Activated naive CD8-positive, alpha-beta T cell treated with anti-CD3 and anti-CD28 coated beads for 36 hours (primary cell): Measurements from ENCODE around the gene ZFPM1. TPM values are rescaled to one million over a fixed set of nuclear protein-coding genes. Genes with fewer than 3 reads are reported as not detected.

Experiments
- DNase-seq: peaks from one replicate; pipeline ENCODE4 v3.0.0; 2021
- H3K27ac Mint-ChIP-seq: one replicate; pipeline ENCODE4 v1.8.0; 2022; ENCODE audit warnings: mild to moderate bottlenecking, moderate library complexity, mixed read lengths
- H3K27me3 Mint-ChIP-seq: one replicate; pipeline ENCODE4 v1.8.0; 2022; ENCODE audit warnings: mild to moderate bottlenecking, mixed read lengths
- H3K36me3 Mint-ChIP-seq: one replicate; pipeline ENCODE4 v1.8.0; 2021; ENCODE audit warnings: mild to moderate bottlenecking, mixed read lengths
- H3K4me1 Mint-ChIP-seq: one replicate; pipeline ENCODE4 v1.8.0; 2021; ENCODE audit warnings: mixed read lengths
- H3K4me3 Mint-ChIP-seq: one replicate; pipeline ENCODE4 v1.8.0; 2022; ENCODE audit warnings: mild to moderate bottlenecking, moderate library complexity, mixed read lengths
- H3K9me3 Mint-ChIP-seq: one replicate; pipeline ENCODE4 v1.8.0; 2022; ENCODE audit warnings: mixed read lengths
- total RNA-seq, 2 experiments: library from RNA; stranded (reverse); gene quantifications; one replicate each; pipeline ENCODE4 v1.2.3, GENCODE V29; 2021

Gene ZFPM1
- total RNA-seq, 2 experiments from 2014 or later, result 6.7 to 6.9 TPM

DNA sequence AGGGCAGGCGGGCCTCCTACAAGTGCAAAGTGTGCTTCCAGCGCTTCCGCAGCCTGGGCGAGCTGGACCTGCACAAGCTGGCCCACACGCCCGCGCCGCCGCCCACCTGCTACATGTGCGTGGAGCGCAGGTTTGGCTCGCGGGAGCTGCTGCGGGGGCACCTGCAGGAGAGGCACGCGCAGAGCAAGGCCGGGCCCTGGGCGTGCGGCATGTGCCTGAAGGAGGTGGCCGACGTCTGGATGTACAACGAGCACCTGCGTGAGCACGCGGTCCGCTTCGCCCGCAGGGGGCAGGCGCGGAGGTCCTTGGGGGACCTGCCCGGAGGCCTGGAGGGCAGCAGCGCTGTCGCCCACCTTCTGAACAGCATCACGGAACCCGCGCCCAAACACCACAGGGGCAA is 16.3 kb upstream of the ZFPM1 start:
- DNase-seq, result no peak
- Mint-ChIP-seq H3K36me3 (no peaks in the 10 kb centered on the region), H3K9me3 (no peaks in the 10 kb centered on the region), H3K27me3 (no peaks in the 10 kb centered on the region), H3K4me3 (no peak overlapping the region), H3K27ac (no peak overlapping the region), H3K4me1 (peaks cover 2% of the 10 kb centered on the region)

DNA sequence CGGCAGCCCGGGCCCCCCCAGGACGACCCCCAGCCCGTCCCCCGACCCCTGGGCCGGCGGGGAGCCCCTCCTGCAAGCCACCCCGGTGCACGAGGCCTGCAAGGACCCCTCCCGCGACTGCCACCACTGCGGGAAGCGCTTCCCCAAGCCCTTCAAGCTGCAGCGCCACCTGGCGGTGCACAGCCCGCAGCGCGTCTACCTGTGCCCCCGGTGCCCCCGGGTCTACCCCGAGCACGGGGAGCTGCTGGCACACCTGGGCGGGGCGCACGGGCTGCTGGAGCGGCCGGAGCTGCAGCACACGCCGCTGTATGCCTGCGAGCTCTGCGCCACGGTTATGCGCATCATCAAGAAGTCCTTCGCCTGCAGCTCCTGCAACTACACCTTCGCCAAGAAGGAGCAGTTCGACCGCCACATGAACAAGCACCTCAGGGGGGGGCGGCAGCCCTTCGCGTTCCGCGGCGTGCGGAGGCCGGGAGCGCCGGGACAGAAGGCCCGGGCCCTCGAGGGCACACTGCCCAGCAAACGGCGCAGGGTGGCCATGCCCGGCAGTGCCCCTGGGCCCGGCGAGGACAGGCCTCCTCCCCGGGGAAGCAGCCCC is 15.6 kb upstream of the ZFPM1 start:
- DNase-seq, result peak; percentile 69
- Mint-ChIP-seq H3K36me3 (no peaks in the 10 kb centered on the region), H3K4me3 (no peak overlapping the region), H3K9me3 (no peaks in the 10 kb centered on the region), H3K4me1 (no peaks in the 10 kb centered on the region), H3K27ac (no peak overlapping the region), H3K27me3 (no peaks in the 10 kb centered on the region)

DNA sequence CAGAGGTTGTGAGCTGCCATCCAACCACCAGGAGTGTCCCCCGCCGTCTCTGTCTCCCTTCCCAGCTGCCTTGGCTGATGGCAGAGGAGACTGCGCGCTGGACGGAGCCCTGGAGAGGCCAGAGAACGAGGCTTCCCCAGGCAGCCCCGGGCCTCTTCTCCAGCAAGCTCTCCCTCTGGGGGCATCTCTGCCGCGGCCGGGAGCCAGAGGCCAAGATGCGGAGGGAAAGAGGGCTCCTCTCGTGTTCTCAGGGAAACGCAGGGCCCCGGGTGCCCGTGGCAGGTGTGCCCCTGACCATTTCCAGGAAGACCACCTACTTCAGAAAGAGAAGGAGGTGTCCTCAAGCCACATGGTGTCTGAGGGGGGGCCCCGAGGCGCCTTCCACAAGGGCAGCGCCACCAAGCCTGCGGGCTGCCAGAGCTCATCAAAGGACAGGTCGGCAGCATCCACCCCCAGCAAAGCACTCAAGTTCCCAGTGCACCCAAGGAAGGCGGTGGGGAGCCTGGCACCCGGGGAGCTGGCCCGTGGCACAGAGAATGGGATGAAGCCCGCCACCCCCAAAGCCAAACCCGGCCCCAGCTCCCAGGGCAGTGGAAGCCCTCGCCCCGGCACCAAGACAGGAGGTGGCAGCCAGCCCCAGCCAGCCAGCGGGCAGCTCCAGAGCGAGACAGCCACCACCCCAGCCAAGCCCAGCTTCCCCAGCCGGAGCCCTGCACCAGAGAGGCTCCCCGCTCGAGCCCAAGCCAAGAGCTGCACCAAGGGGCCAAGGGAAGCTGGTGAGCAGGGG is 14.8 kb upstream of the ZFPM1 start:
- Mint-ChIP-seq H3K36me3 (no peaks in the 10 kb centered on the region), H3K4me3 (no peak overlapping the region), H3K27me3 (no peaks in the 10 kb centered on the region), H3K4me1 (peaks cover 3% of the 10 kb centered on the region), H3K27ac (no peak overlapping the region), H3K9me3 (no peaks in the 10 kb centered on the region)
- DNase-seq, result no peak

DNA sequence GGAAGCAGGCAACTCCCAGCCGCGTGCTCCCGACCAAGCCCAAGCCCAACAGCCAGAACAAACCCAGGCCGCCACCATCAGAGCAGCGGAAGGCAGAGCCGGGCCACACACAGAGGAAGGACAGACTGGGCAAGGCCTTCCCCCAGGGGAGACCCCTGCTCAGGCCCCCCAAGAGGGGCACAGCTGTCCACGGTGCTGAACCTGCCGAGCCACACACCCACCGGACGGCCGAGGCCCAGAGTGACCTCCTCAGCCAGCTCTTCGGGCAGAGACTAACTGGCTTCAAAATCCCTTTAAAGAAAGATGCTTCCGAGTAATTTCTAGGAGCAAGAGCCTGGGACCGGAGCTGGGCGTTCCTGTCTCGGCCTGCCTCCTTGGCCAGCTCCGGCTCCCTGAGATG is 14.1 kb upstream of the ZFPM1 start:
- Mint-ChIP-seq H3K36me3 (no peaks in the 10 kb centered on the region), H3K27ac (no peak overlapping the region), H3K4me1 (peaks cover 3% of the 10 kb centered on the region)

DNA sequence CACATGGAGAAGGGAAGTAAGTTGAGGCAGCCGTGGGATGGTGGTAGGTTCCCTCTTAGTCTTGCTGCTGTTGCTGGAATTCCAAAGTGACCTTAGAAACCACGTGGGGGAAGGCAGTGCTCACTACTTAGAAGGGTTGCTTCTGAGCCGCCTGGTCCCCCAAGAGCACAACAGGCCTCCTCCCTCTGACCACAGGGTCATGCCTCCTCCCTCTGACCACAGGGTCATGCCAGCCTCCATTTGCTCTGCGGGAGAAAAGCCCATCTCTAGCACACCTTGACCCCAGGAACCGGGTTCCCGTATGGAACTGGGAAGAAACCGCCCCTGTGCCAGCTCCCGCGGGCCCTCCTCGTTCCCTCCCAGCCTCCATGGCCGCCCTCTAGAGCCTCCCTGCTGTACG is 13.4 kb upstream of the ZFPM1 start:
- no peaks in the 10 kb centered on the region for H3K9me3 Mint-ChIP-seq
- H3K4me1 Mint-ChIP-seq, result peaks cover 3% of the 10 kb centered on the region
- H3K4me3 Mint-ChIP-seq, result no peak overlapping the region
- no peaks in the 10 kb centered on the region for H3K27me3 Mint-ChIP-seq
- DNase-seq, result no peak
- H3K27ac Mint-ChIP-seq, result no peak overlapping the region
- no peaks in the 10 kb centered on the region for H3K36me3 Mint-ChIP-seq

More for the DNA sequence above, 14.1 kb upstream of the ZFPM1 start:
- H3K4me3 Mint-ChIP-seq, result no peak overlapping the region
- H3K9me3 Mint-ChIP-seq, result no peaks in the 10 kb centered on the region
- DNase-seq, result no peak
- no peaks in the 10 kb centered on the region for H3K27me3 Mint-ChIP-seq

DNA sequence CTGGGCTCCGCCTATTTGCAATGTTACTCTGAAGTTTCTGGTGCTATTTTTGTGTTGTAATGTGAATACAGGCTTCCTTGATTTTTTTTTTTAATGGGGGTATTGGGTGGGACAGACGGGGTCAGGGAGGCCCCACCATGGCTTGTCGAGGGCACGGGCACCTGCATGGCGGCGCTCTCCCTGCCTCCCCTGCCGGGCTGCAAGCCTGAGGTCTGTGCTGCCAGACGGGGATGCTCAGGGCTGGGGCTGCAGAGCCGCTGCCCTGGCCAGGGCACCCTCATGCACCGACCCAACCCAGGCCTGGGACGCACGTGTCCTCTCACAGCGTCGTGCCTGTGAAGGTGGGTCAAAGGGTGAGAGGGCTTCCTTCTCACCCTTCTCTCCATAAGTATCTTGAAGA is 13.0 kb upstream of the ZFPM1 start:
- no peak for DNase-seq
- Mint-ChIP-seq H3K27ac (no peak overlapping the region), H3K36me3 (no peaks in the 10 kb centered on the region), H3K9me3 (no peaks in the 10 kb centered on the region), H3K4me1 (peaks cover 3% of the 10 kb centered on the region), H3K4me3 (no peak overlapping the region), H3K27me3 (no peaks in the 10 kb centered on the region)

DNA sequence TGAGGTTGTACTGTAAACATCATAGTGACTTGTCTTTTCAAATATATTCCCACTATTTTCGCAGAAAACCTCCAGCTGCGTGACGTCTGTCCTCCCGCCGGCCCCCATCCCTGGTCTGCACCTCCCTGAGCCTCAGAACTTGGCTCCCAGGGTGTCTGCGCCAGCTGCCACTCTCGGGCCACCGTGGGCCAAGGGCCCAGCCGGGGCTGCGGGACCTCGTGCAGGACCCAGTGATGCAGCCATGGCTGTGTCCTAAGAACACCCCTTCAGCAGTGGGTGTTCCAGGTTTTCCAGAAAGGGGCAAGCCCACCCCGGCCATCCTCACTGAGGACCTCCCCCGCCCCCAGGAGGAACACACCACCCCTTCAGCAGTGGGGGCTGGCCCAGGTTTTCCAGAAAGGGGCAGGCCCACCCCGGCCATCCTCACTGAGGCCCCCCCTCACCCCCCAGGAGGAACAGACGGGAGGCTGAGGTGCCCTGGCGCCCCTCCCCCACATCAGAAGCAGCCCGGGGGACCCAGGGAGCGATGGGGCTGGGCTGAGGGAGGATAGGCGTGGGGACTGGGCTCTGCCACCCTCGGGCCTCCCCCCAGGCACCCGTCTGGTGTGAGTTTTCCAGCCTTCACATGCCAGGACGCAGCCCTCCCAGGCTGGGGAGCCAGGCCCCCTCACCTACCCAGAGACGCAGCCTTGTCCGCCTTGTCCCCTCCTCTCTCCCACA is 12.2 kb upstream of the ZFPM1 start:
- Mint-ChIP-seq H3K36me3 (no peaks in the 10 kb centered on the region), H3K4me3 (no peak overlapping the region), H3K27ac (no peak overlapping the region), H3K27me3 (no peaks in the 10 kb centered on the region), H3K4me1 (peaks cover 3% of the 10 kb centered on the region), H3K9me3 (no peaks in the 10 kb centered on the region)
- DNase-seq, result no peak

DNA sequence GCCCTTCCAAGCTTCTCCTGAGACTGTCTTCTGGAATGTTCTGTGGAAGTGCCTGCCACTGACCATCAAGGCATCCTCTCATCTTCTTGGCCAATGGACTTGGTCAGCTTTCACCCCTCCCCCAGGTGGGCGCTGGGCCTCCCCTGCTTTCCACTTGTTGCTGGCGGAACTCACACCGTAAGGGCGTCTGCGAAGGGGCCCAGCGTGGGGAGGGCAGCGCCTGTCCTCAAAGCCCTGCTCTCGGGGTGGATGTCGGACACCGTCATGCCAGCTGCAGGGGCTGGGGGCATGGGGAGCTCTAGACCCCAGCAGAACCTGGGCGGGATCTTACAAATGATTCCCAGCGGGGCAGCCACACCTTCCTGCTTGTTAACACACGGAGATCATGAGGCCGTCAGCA is 11.6 kb upstream of the ZFPM1 start:
- no peak for DNase-seq
- Mint-ChIP-seq H3K4me1 (peaks cover 3% of the 10 kb centered on the region), H3K4me3 (no peak overlapping the region), H3K9me3 (no peaks in the 10 kb centered on the region), H3K27me3 (no peaks in the 10 kb centered on the region), H3K36me3 (no peaks in the 10 kb centered on the region), H3K27ac (no peak overlapping the region)

DNA sequence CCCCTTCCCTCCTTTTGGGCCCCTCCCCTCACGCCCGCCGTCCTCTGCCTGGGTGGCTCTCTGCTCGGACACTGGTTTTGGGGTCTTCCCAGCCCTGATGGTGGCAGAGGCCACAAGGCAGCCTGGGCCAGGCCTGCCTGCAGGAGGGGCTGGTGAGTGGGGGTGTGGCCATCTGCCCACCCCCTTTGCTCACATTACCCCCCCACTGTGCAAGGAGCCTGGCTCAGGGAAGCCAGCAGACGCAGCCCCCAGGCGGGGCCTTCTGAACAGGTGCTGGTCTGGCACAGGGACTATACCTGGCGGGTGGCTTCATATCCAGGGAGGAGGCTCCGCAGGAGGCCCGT is 10.7 kb upstream of the ZFPM1 start:
- Mint-ChIP-seq H3K27me3 (no peaks in the 10 kb centered on the region), H3K9me3 (no peaks in the 10 kb centered on the region), H3K36me3 (no peaks in the 10 kb centered on the region), H3K4me1 (peaks cover 3% of the 10 kb centered on the region), H3K4me3 (no peak overlapping the region), H3K27ac (no peak overlapping the region)
- DNase-seq, result no peak

DNA sequence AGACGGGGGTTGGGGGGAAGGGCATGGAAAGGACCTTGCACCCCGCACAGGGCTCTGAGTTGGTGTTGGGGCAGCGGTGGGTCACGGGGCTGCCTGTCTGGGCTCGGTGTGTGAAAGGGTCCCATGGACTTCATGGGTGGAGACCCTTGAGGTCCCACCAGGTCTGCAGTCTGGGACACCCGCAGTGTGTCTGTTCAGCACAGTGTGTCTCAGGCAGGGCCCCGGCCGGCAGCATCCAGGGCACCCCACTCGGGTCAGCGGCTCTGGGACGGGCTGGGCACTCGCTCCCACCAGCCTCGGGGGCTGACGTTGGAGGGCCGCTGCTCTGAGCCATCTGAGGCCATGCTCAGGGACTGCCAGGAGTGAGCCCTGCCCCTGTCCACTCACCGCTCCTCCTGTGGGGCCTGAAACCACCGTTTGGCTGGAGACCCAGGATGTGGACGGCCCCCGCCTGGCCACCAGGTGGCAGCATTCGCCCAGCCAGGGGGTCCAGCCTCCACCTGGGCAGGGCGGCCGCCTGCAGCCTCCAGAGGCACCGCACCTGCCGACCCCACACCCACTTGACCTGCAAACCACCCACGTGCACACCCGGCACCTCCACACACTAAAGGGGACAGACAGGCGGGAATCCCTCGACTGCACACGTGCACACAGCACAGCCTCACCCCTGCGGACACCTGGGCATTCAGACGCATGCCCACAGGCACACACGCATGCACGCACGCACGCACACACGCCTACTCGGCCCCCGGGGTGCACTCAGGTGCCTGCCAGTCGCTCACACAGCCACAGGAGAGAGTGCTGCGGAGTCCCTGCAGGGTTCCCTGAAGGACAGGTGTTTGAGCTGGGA is 10.1 kb upstream of the ZFPM1 start:
- DNase-seq, result peak; percentile 80
- no peaks in the 10 kb centered on the region for H3K27me3 Mint-ChIP-seq
- no peak overlapping the region for H3K27ac Mint-ChIP-seq
- H3K4me3 Mint-ChIP-seq, result no peak overlapping the region
- no peaks in the 10 kb centered on the region for H3K9me3 Mint-ChIP-seq
- no peaks in the 10 kb centered on the region for H3K36me3 Mint-ChIP-seq
- H3K4me1 Mint-ChIP-seq, result peaks cover 3% of the 10 kb centered on the region

DNA sequence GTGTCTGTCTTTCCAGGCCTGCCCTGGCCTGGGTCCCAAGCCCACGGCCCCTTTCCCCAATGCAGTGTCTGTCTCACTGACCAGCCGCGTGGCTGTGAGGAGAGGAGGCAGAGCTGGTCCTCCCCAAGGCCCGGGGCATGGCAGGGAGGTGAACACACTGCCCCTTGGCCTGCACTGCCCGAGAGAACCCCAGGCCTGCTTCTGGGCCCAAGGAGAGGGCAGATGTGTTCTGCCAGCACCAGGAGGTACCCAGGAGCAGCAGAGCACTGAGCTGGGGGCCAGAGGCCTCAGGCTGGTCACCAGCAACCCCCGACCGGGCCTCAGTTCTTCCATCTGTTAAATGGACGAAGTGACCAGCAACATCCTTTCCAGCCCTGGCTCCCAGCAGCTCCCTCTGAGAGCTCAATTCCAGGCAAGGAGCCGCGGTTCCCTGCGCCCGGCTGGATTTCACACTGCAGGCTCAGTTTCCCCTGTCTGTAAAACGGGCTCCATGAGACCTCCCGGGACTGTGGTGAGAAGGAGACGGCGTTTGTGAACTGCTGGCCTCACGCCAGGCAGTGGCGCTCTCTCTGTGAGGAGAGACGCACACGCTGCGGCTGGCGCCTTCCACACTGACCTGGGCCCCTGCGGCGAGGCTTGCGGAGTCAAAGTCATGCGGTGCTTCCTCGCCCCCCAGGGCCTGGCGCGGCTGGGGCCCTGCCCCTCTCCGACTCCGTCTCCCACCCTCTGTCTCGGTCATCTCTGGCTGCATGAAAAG is 8.1 kb upstream of the ZFPM1 start:
- Mint-ChIP-seq H3K4me1 (peaks cover 5% of the 10 kb centered on the region), H3K27me3 (no peaks in the 10 kb centered on the region)

DNA sequence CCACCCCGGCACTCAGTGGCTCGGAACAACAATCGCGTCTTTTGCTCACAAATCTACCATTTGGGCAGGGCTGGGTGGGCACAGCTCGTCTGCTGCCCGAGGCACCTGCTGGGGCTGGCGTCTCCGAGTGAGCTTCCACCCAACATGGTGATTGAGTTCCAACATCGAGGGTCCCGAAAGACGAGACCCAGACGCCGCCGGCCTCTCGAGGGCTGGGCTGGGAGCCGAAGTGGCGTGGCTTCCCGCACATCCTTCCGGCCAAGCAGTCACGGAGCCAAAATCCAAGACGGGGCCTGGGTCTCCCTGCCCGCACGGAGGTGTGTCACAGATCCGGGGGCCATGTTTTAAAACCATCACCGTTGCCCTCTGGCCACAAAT is 7.5 kb upstream of the ZFPM1 start:
- no peak for DNase-seq
- Mint-ChIP-seq H3K27ac (no peak overlapping the region), H3K9me3 (no peaks in the 10 kb centered on the region), H3K4me3 (no peak overlapping the region), H3K27me3 (no peaks in the 10 kb centered on the region), H3K4me1 (peaks cover 5% of the 10 kb centered on the region), H3K36me3 (no peaks in the 10 kb centered on the region)

More for the DNA sequence above, 8.1 kb upstream of the ZFPM1 start:
- Mint-ChIP-seq H3K9me3 (no peaks in the 10 kb centered on the region), H3K27ac (no peak overlapping the region), H3K4me3 (no peak overlapping the region), H3K36me3 (no peaks in the 10 kb centered on the region)
- no peak for DNase-seq

DNA sequence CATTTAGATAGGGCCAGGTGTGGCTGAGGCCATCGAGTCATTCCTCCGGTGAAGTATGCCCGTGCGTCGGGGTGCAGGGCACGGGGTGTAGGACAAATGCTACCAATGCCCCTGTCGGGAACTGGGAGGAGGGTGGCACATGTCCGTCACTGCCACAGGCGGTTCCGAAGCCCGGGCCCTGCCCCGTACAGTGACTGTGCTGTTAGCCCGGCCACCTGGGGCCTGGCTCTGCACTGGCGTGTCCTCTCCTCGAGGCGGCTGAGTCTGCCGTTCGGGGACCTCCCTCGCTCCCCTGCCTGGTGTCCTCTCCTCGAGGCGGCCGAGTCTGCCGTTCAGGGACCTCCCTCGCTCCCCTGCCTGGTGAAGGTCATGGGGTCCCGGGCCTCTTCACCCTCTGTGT is 7.0 kb upstream of the ZFPM1 start:
- no peaks in the 10 kb centered on the region for H3K9me3 Mint-ChIP-seq
- H3K27ac Mint-ChIP-seq, result no peak overlapping the region
- no peak for DNase-seq
- H3K4me1 Mint-ChIP-seq, result peaks cover 5% of the 10 kb centered on the region
- no peak overlapping the region for H3K4me3 Mint-ChIP-seq
- no peaks in the 10 kb centered on the region for H3K27me3 Mint-ChIP-seq
- H3K36me3 Mint-ChIP-seq, result no peaks in the 10 kb centered on the region

DNA sequence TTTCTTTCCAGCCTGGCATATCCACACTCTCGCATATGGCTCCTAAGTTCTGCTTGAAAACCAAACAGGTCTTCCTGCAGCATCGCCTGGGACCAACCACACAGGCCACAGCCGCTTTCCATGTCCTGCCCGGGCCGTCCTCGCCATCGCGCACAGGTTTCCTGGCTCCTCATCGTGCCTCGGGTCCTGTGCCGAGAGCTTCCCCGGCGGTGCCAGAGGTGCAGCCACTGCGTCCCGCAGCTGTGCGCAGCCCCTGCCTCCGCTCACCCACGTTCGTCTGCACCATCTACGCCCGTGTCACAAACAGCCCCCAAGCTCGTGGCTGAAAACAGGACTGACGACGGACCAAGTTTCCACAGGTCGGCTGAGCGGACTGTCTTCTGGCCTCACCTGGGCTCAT is 6.3 kb upstream of the ZFPM1 start:
- DNase-seq, result no peak
- H3K4me3 Mint-ChIP-seq, result no peak overlapping the region
- no peaks in the 10 kb centered on the region for H3K27me3 Mint-ChIP-seq
- no peaks in the 10 kb centered on the region for H3K9me3 Mint-ChIP-seq
- peaks cover 8% of the 10 kb centered on the region for H3K4me1 Mint-ChIP-seq
- no peak overlapping the region for H3K27ac Mint-ChIP-seq
- no peaks in the 10 kb centered on the region for H3K36me3 Mint-ChIP-seq
